ENCODE measurements around the gene RAB8B.

RAB8B gene

GRCh38 chr15:63238796-63239195 lies 49.4 kb downstream of the RAB8B start:
- peak; percentile 86 for DNase-seq

GRCh38 chr15:63240109-63240508 lies 50.7 kb downstream of the RAB8B start:
- no peak for DNase-seq

- no peak for DNase-seq
Observed at GRCh38 chr15:63241316-63241715, 51.9 kb downstream of the RAB8B start.

GRCh38 chr15:63243101-63243500 lies 53.7 kb downstream of the RAB8B start:
- no peak for DNase-seq

- no peak for DNase-seq
Observed at GRCh38 chr15:63243776-63244175, 54.4 kb downstream of the RAB8B start.

GRCh38 chr15:63244399-63244798 lies 55.0 kb downstream of the RAB8B start:
- DNase-seq, result no peak

- no peak for DNase-seq
Observed at GRCh38 chr15:63244976-63245645, 55.7 kb downstream of the RAB8B start.

- DNase-seq, result no peak
Observed at GRCh38 chr15:63246691-63247469, 57.5 kb downstream of the RAB8B start.

GRCh38 chr15:63250312-63250965 lies 61.0 kb downstream of the RAB8B start:
- DNase-seq, result no peak

- DNase-seq, result no peak
Observed at GRCh38 chr15:63251701-63252100, 62.3 kb downstream of the RAB8B start.

GRCh38 chr15:63252292-63252691 lies 62.9 kb downstream of the RAB8B start:
- DNase-seq, result no peak

- no peak for DNase-seq
Observed at GRCh38 chr15:63254991-63255390, 65.6 kb downstream of the RAB8B start.

- DNase-seq, result no peak
Observed at GRCh38 chr15:63255489-63255990, 66.1 kb downstream of the RAB8B start.

- no peak for DNase-seq
Observed at GRCh38 chr15:63256433-63257274, 67.2 kb downstream of the RAB8B start.

GRCh38 chr15:63258658-63259057 lies 69.3 kb downstream of the RAB8B start:
- DNase-seq, result no peak

GRCh38 chr15:63260791-63261190 lies 71.4 kb downstream of the RAB8B start:
- no peak for DNase-seq

- no peak for DNase-seq
Observed at GRCh38 chr15:63261311-63261710, 71.9 kb downstream of the RAB8B start.

GRCh38 chr15:63263519-63263918 lies 74.1 kb downstream of the RAB8B start:
- no peak for DNase-seq

- DNase-seq, result no peak
Observed at GRCh38 chr15:63264688-63265293, 75.4 kb downstream of the RAB8B start.

GRCh38 chr15:63274427-63274826 lies 85.0 kb downstream of the RAB8B start:
- no peak for DNase-seq

- DNase-seq, result no peak
Observed at GRCh38 chr15:63276342-63277037, 87.1 kb downstream of the RAB8B start.
